ENCODE results near the gene GALNT1.

The GALNT1 gene

DNA sequence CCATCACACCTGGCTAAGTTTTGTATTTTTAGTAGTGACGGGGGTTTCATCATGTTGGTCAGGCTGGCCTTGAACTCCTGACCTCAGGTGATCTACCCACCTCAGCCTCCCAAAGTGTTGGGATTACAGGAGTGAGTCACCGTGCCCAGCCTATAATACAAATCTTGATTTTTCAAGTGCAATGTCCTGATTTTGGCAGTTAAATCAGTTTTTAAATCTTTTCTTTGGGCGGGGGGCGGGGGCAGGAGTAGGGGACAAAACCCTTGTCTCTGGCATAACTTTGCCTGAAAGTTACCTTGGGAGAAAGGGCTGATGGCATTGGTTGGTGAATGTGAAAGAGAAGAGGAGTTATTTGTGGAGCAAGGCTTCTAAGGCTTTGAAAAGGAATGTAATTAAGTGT lies 12.3 kb downstream of the GALNT1 start:
- Histone ChIP-seq H3K36me3 (ENCODE audit: low read depth) (peaks cover 3% of the 10 kb centered on the region; the same call in 1 of the 2 replicates), H3K27me3 (ENCODE audit: insufficient read depth, poor library complexity, severe bottlenecking) (no peaks in the 10 kb centered on the region), H3K4me3 (ENCODE audit: severe bottlenecking) (no peak overlapping the region), H3K4me1 (ENCODE audit: insufficient read depth, poor library complexity, severe bottlenecking) (no peaks in the 10 kb centered on the region), H3K9me3 (ENCODE audit: severe bottlenecking) (no peaks in the 10 kb centered on the region), H3K27ac (ENCODE audit: poor library complexity, severe bottlenecking) (no peak overlapping the region)
- DNase-seq (ENCODE audit: low spot score) = no peak
- TF ChIP-seq, protein P1, sequence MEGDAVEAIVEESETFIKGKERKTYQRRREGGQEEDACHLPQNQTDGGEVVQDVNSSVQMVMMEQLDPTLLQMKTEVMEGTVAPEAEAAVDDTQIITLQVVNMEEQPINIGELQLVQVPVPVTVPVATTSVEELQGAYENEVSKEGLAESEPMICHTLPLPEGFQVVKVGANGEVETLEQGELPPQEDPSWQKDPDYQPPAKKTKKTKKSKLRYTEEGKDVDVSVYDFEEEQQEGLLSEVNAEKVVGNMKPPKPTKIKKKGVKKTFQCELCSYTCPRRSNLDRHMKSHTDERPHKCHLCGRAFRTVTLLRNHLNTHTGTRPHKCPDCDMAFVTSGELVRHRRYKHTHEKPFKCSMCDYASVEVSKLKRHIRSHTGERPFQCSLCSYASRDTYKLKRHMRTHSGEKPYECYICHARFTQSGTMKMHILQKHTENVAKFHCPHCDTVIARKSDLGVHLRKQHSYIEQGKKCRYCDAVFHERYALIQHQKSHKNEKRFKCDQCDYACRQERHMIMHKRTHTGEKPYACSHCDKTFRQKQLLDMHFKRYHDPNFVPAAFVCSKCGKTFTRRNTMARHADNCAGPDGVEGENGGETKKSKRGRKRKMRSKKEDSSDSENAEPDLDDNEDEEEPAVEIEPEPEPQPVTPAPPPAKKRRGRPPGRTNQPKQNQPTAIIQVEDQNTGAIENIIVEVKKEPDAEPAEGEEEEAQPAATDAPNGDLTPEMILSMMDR (IDR thresholded peaks at IDR 0.05; ENCODE audit: poor library complexity, severe bottlenecking) = no peak
- no peak for ATAC-seq (ENCODE audit: low read depth)

DNA sequence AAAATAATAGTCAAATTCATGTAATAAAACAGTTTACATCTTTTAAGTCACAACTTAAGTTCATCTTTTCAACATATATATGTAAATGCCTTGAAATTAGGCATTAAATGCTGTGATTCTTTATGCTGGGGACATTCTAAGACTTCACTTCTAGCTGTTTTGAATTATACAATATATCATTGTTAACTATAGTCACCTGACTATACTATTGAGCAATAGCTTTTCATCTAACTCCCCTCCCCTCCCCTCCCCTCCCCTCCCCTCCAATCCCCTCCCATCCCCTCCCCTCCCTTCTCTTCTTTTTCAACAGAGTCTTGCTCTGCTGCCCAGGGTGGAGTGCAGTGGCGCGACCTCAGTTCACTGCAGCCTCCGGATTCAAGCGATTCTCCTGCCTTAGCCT lies 16.2 kb downstream of the GALNT1 start:
- H3K27ac ChIP-seq (ENCODE audit: poor library complexity, severe bottlenecking) = no peak overlapping the region
- no peaks in the 10 kb centered on the region for H3K4me1 ChIP-seq (ENCODE audit: insufficient read depth, poor library complexity, severe bottlenecking)
- TF ChIP-seq, protein P1 (IDR thresholded peaks at IDR 0.05; ENCODE audit: poor library complexity, severe bottlenecking) = no peak
- no peak for ATAC-seq (ENCODE audit: low read depth)
- DNase-seq (ENCODE audit: low spot score) = no peak
- no peak overlapping the region for H3K4me3 ChIP-seq (ENCODE audit: severe bottlenecking)
- H3K36me3 ChIP-seq (ENCODE audit: low read depth) = no peaks in the 10 kb centered on the region
- H3K27me3 ChIP-seq (ENCODE audit: insufficient read depth, poor library complexity, severe bottlenecking) = no peaks in the 10 kb centered on the region
- peaks cover 7% of the 10 kb centered on the region for H3K9me3 ChIP-seq (ENCODE audit: severe bottlenecking)

DNA sequence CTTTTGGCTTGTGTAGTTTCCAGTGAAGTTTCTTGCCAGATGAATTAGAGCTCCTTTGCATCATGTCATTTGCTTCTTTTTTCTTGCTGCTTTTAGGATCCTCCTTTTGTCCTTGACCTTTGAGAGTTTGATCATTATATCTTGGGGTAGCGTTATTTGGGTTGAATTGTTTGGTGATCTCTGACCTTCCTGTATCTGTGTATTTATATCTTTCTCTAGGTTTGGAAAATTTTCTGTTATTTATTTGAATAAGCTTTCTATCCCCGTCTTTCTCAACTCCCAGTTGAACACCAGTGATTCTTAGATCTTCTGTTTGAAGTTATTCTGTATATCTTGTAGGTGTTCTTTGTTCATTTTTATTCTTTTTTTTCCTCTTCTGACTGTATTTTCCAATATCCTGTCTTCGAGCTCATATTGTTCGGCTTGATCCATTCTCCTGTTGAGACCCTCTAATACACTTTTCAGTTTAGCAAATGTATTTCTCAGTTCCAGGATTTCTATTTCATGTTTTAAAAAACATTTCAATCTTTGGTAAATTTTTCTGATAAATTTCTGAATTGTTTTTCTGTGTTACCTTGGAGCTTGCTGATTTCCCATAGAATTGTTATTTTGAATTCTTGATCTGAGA lies 20.8 kb downstream of the GALNT1 start:
- H3K27ac ChIP-seq (ENCODE audit: poor library complexity, severe bottlenecking) = no peak overlapping the region
- no peak for ATAC-seq (ENCODE audit: low read depth)
- H3K27me3 ChIP-seq (ENCODE audit: insufficient read depth, poor library complexity, severe bottlenecking) = no peaks in the 10 kb centered on the region
- H3K4me3 ChIP-seq (ENCODE audit: severe bottlenecking) = no peak overlapping the region
- TF ChIP-seq, protein P1 (IDR thresholded peaks at IDR 0.05; ENCODE audit: poor library complexity, severe bottlenecking) = no peak
- DNase-seq (ENCODE audit: low spot score) = no peak
- H3K36me3 ChIP-seq (ENCODE audit: low read depth) = no peaks in the 10 kb centered on the region
- peaks cover 7% of the 10 kb centered on the region for H3K9me3 ChIP-seq (ENCODE audit: severe bottlenecking)
- peaks cover 7% of the 10 kb centered on the region for H3K4me1 ChIP-seq (ENCODE audit: insufficient read depth, poor library complexity, severe bottlenecking)

DNA sequence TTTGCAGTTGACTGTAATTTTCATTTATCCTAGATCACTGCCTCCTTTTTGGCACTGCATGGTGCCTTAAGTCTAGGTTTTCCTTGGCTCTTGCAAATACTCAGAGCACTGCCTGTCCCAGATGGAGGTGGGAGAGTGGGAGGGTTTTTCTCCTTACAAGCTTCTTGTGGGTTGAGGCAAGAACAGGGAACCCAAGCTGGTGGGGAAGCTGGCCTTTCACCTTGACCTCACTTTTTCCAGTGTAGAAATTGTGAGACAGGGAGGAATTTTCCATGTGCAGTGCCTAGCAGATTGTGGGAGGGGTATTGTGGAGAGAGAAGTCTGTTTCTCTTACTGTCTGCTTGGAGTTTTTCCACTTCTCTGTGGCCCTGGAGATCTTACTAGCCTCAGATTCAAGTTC lies 21.5 kb downstream of the GALNT1 start:
- Histone ChIP-seq H3K27ac (ENCODE audit: poor library complexity, severe bottlenecking) (no peak overlapping the region), H3K36me3 (ENCODE audit: low read depth) (no peaks in the 10 kb centered on the region), H3K4me1 (ENCODE audit: insufficient read depth, poor library complexity, severe bottlenecking) (peaks cover 7% of the 10 kb centered on the region), H3K27me3 (ENCODE audit: insufficient read depth, poor library complexity, severe bottlenecking) (no peaks in the 10 kb centered on the region), H3K4me3 (ENCODE audit: severe bottlenecking) (no peak overlapping the region), H3K9me3 (ENCODE audit: severe bottlenecking) (peaks cover 7% of the 10 kb centered on the region)
- DNase-seq (ENCODE audit: low spot score) (no peak), ATAC-seq (ENCODE audit: low read depth) (no peak)
- TF ChIP-seq, protein P1 (IDR thresholded peaks at IDR 0.05; ENCODE audit: poor library complexity, severe bottlenecking) = no peak

DNA sequence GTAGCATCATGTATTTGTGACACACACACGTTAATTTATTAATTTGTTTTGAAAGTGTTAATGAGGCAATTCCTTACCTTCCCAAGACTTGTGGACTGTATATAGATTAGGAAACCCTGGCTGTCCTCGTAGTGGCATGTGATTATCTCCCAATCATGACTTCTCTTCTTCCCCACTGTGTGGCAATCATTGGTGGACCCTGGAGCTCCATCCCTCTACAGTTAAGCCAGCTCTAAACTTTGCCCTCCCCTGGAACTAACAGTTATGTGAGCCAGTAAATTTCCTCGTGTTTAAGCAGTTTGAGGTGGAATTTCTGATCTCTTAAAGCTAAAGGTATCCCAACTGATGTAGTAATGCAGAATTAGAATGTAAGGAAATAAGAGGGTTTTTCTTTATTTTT lies 22.0 kb downstream of the GALNT1 start:
- no peaks in the 10 kb centered on the region for H3K36me3 ChIP-seq (ENCODE audit: low read depth)
- no peak overlapping the region for H3K27ac ChIP-seq (ENCODE audit: poor library complexity, severe bottlenecking)
- peaks cover 7% of the 10 kb centered on the region for H3K4me1 ChIP-seq (ENCODE audit: insufficient read depth, poor library complexity, severe bottlenecking)
- H3K4me3 ChIP-seq (ENCODE audit: severe bottlenecking) = no peak overlapping the region
- H3K9me3 ChIP-seq (ENCODE audit: severe bottlenecking) = peaks cover 7% of the 10 kb centered on the region
- DNase-seq (ENCODE audit: low spot score) (no peak), ATAC-seq (ENCODE audit: low read depth) (no peak)
- TF ChIP-seq, protein P1 (IDR thresholded peaks at IDR 0.05; ENCODE audit: poor library complexity, severe bottlenecking) = no peak
- no peaks in the 10 kb centered on the region for H3K27me3 ChIP-seq (ENCODE audit: insufficient read depth, poor library complexity, severe bottlenecking)

All from RWPE2 (cell line).